HEK293 (cell line): ENCODE results near the gene PJA2.

Source experiments
- CTCF ChIA-PET: fragments of 350-600 bp; formaldehyde crosslinking; extraction: SDS; loops from one replicate; lab custom pipeline; 2021; ENCODE audit warnings: antibody characterized with exemption; lab: Yijun Ruan, JAX
- POLR2A ChIA-PET: fragments of 300-600 bp; formaldehyde crosslinking; extraction: SDS; loops from one replicate; lab custom pipeline; 2020; ENCODE audit warnings: antibody characterized with exemption, inconsistent platforms; lab: Yijun Ruan, JAX
- H3K27ac ChIP-seq: fragments of 200-500 bp; sonication (Bioruptor generic); 2 replicates; pipeline ENCODE4 v1.5.1; 2014; ENCODE audit warnings: low read depth, low read length, control low read depth, inconsistent platforms; ENCODE audit errors: extremely low read depth
- H3K36me3 ChIP-seq, 2 experiments: fragments of 200-500 bp in 1 of 2; sonication (Bioruptor generic) in 1 of 2; 1 replicate in 1 of 2; 2 replicates in 1 of 2; pipeline ENCODE4 v1.5.1; 2014 to 2017; ENCODE audit warnings: inconsistent platforms in 2 of 2, low read length in 2 of 2; ENCODE audit not compliant: control insufficient read depth in 2 of 2, insufficient read depth in 1 of 2
- H3K4me1 ChIP-seq: fragments of 200-500 bp; sonication (Bioruptor generic); 2 replicates; pipeline ENCODE4 v1.5.1; 2014; ENCODE audit warnings: mild to moderate bottlenecking, low read length, inconsistent platforms; ENCODE audit not compliant: control insufficient read depth, insufficient read depth
- H3K4me3 ChIP-seq: 2 replicates; pipeline ENCODE4 v1.5.1; 2011; ENCODE audit warnings: low read depth, mild to moderate bottlenecking, control low read depth, low read length, moderate library complexity
- H3K9me3 ChIP-seq: fragments of 200-500 bp; sonication (Bioruptor generic); 2 replicates; pipeline ENCODE4 v1.5.1; 2014; ENCODE audit warnings: low read depth, low read length, inconsistent platforms; ENCODE audit not compliant: control insufficient read depth, insufficient read depth
- REST ChIP-seq: fragments of 450-650 bp; formaldehyde crosslinking; IDR thresholded peaks from 2 replicates; pipeline ENCODE4 v1.5.1; 2016; ENCODE audit warnings: missing biosample characterization, missing genetic modification characterization
- TCF7L2 ChIP-seq: IDR thresholded peaks from 2 replicates; pipeline ENCODE4 v1.6.1; 2011; ENCODE audit warnings: low read depth, mild to moderate bottlenecking, inconsistent platforms, low read length, moderate library complexity, borderline replicate concordance
- TSHZ1 ChIP-seq: fragments of 450-650 bp; formaldehyde crosslinking; IDR thresholded peaks from 2 replicates; pipeline ENCODE4 v1.5.1; 2016; ENCODE audit warnings: missing biosample characterization, missing genetic modification characterization, borderline replicate concordance
- WT1 ChIP-seq: fragments of 450-650 bp; formaldehyde crosslinking; IDR thresholded peaks from 2 replicates; pipeline ENCODE4 v1.5.1; 2016; ENCODE audit warnings: missing biosample characterization, missing genetic modification characterization
- ZBTB17 ChIP-seq: fragments of 450-650 bp; formaldehyde crosslinking; IDR thresholded peaks from 2 replicates; pipeline ENCODE4 v1.5.1; 2016; ENCODE audit warnings: missing biosample characterization, missing genetic modification characterization
- ZNF16 ChIP-seq: fragments of 450-650 bp; formaldehyde crosslinking; IDR thresholded peaks from 2 replicates; pipeline ENCODE4 v1.5.1; 2016; ENCODE audit warnings: low read depth, missing biosample characterization, missing genetic modification characterization
- ZNF221 ChIP-seq: fragments of 450-650 bp; formaldehyde crosslinking; IDR thresholded peaks from 2 replicates; pipeline ENCODE4 v1.5.1; 2017; ENCODE audit warnings: missing biosample characterization, missing genetic modification characterization, borderline replicate concordance
- ZNF274 ChIP-seq, 2 experiments: fragments of 200-500 bp in 1 of 2; fragments of 450-650 bp in 1 of 2; sonication (Bioruptor generic) in 1 of 2; formaldehyde crosslinking in 1 of 2; IDR thresholded peaks; 2 replicates each; pipeline versions ENCODE4 v1.5.1 to v1.6.1; 2014 to 2016; ENCODE audit warnings: borderline replicate concordance in 1 of 2, inconsistent platforms in 1 of 2, low read length in 1 of 2, missing biosample characterization in 1 of 2, missing genetic modification characterization in 1 of 2
- ZNF311 ChIP-seq: fragments of 450-650 bp; formaldehyde crosslinking; IDR thresholded peaks from 2 replicates; pipeline ENCODE4 v1.5.1; 2017; ENCODE audit warnings: missing biosample characterization, missing genetic modification characterization, borderline replicate concordance
- ZNF350 ChIP-seq: fragments of 450-650 bp; formaldehyde crosslinking; IDR thresholded peaks from 2 replicates; pipeline ENCODE4 v1.5.0; 2017; ENCODE audit warnings: missing biosample characterization, mild to moderate bottlenecking, missing genetic modification characterization
- ZNF423 ChIP-seq: fragments of 450-650 bp; formaldehyde crosslinking; IDR thresholded peaks from 2 replicates; pipeline ENCODE4 v1.5.1; 2016; ENCODE audit warnings: missing biosample characterization, missing genetic modification characterization
- TF ChIP-seq, protein P1 (sequence below): fragments of 450-650 bp; formaldehyde crosslinking; IDR thresholded peaks from 2 replicates; pipeline ENCODE4 v1.5.1; 2016; ENCODE audit warnings: missing biosample characterization, missing genetic modification characterization
- TF ChIP-seq, protein P2 (sequence below): fragments of 450-650 bp; formaldehyde crosslinking; IDR thresholded peaks from 2 replicates; pipeline ENCODE4 v1.5.1; 2017; ENCODE audit warnings: missing biosample characterization, missing genetic modification characterization
- TF ChIP-seq, protein P3 (sequence below): fragments of 450-650 bp; formaldehyde crosslinking; IDR thresholded peaks from 2 replicates; pipeline ENCODE4 v1.5.1; 2016; ENCODE audit warnings: missing biosample characterization, missing genetic modification characterization

PJA2 gene

DNA sequence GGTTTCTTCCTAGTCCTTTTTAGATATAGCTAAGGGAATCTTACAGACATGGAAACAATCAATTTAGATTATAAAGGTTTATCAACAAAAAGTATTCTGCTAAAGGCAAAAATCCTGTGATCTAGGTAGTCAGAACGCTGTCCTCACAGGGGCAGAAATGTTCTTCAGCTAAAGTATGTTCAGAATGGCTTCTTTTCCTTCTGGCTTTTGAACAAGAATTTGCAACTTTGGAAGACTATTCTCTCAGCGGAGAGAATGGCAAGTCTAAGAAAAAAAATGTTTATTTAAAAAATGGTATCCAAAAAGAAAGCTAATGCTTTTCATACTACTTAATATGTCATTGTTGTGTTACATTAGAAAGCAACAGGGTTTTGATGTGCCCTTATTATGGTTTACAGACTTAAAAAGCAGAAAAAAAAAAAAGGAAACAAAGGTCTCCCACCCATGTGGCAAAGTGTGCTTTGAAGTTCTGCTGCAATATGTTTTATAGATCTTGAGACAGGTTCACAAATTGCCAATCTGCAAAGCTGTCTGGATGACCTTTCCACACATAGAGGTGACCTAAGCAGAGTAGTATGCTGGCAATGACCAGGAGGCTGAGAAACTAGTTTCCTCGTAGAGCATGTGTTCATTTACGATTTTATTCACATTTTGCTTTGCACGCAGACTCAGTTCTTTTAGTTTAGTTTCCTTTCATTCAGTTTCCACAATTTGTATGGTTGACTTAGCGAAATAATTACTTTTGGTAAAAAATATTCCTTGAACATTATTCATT lies 45.1 kb upstream of the PJA2 start:
- TF ChIP-seq ZNF274 (IDR thresholded peaks at IDR 0.05; ENCODE audit: low read length) (no peak), ZNF274 (tag by site-specific recombination; IDR thresholded peaks at IDR 0.05; ENCODE audit: borderline replicate concordance) (no peak), ZBTB17 (tag by site-specific recombination) (no peak), WT1 (tag by site-specific recombination) (no peak), TSHZ1 (tag by site-specific recombination) (no peak), ZNF350 (tag by site-specific recombination) (no peak), ZNF16 (tag by site-specific recombination) (no peak), ZNF311 (tag by site-specific recombination) (no peak)
- TF ChIP-seq, protein P1, sequence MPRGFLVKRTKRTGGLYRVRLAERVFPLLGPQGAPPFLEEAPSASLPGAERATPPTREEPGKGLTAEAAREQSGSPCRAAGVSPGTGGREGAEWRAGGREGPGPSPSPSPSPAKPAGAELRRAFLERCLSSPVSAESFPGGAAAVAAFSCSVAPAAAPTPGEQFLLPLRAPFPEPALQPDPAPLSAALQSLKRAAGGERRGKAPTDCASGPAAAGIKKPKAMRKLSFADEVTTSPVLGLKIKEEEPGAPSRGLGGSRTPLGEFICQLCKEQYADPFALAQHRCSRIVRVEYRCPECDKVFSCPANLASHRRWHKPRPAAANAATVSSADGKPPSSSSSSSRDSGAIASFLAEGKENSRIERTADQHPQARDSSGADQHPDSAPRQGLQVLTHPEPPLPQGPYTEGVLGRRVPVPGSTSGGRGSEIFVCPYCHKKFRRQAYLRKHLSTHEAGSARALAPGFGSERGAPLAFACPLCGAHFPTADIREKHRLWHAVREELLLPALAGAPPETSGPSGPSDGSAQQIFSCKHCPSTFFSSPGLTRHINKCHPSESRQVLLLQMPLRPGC (tag by site-specific recombination), result no peak
- TF ChIP-seq, protein P2, sequence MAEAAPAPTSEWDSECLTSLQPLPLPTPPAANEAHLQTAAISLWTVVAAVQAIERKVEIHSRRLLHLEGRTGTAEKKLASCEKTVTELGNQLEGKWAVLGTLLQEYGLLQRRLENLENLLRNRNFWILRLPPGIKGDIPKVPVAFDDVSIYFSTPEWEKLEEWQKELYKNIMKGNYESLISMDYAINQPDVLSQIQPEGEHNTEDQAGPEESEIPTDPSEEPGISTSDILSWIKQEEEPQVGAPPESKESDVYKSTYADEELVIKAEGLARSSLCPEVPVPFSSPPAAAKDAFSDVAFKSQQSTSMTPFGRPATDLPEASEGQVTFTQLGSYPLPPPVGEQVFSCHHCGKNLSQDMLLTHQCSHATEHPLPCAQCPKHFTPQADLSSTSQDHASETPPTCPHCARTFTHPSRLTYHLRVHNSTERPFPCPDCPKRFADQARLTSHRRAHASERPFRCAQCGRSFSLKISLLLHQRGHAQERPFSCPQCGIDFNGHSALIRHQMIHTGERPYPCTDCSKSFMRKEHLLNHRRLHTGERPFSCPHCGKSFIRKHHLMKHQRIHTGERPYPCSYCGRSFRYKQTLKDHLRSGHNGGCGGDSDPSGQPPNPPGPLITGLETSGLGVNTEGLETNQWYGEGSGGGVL (tag by site-specific recombination), result no peak
- CTCF ChIA-PET, result no interaction called here
- POLR2A ChIA-PET, result no interaction called here
- no peaks in the 10 kb centered on the region; a peak in 1 of 3 replicates for H3K36me3 ChIP-seq
- no peak overlapping the region for H3K4me3 ChIP-seq
- no peak overlapping the region; the same call in 1 of the 2 replicates for H3K27ac ChIP-seq
- H3K9me3 ChIP-seq, result no peaks in the 10 kb centered on the region
- peaks cover 4% of the 10 kb centered on the region; the same call in 1 of the 2 replicates for H3K4me1 ChIP-seq

DNA sequence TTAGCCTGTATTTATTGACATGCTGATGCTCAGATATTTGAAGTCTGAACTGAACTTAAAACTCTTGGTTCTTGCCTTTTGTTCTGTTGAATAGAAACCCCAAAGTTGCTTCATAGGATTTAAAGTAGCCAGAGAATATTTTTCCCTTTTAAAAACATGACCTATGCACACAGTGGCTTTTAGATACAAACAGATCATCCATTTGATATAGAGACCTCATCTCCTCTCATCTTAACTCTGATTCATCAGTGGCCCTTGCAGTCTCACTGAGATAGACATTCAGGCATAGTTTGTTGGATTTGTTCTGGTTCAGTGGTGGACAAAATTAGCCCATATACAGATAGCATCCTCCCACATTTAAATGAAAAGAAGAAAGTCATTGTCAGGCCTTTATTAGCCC lies 43.5 kb upstream of the PJA2 start:
- Histone ChIP-seq H3K4me1 (peaks cover 4% of the 10 kb centered on the region; the same call in 1 of the 2 replicates), H3K27ac (no peak overlapping the region), H3K9me3 (no peaks in the 10 kb centered on the region), H3K36me3 (no peaks in the 10 kb centered on the region; a peak in 1 of 3 replicates), H3K4me3 (no peak overlapping the region)
- CTCF ChIA-PET, result no interaction called here
- TF ChIP-seq, protein P3, sequence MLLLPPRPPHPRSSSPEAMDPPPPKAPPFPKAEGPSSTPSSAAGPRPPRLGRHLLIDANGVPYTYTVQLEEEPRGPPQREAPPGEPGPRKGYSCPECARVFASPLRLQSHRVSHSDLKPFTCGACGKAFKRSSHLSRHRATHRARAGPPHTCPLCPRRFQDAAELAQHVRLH, result no peak
- TF ChIP-seq ZNF221 (tag by site-specific recombination) (no peak), TCF7L2 (no peak), REST (no peak), ZNF423 (no peak)
- POLR2A ChIA-PET, result no interaction called here
